ENCODE data around the gene POU3F2.

POU3F2 gene

GRCh38 chr6:98823428-98824161 lies 10.8 kb upstream of the POU3F2 start:
- H3K4me3 ChIP-seq (replicated peaks; ENCODE audit: low read depth, low read length): no peak overlapping the region
- H3K27me3 ChIP-seq (replicated peaks; ENCODE audit: control insufficient read depth, insufficient read depth, low read length): no peaks in the 10 kb centered on the region; the same call in 1 of the 2 replicates
- no peaks in the 10 kb centered on the region for H3K36me3 ChIP-seq (ENCODE audit: control insufficient read depth, insufficient read depth, low read length)
- no peak for TF ChIP-seq CTCF (IDR thresholded peaks at IDR 0.05; ENCODE audit: insufficient read depth, low read length, poor library complexity, severe bottlenecking)
- no peak for DNase-seq (ENCODE audit: extremely low read depth, insufficient read length)

DNA sequence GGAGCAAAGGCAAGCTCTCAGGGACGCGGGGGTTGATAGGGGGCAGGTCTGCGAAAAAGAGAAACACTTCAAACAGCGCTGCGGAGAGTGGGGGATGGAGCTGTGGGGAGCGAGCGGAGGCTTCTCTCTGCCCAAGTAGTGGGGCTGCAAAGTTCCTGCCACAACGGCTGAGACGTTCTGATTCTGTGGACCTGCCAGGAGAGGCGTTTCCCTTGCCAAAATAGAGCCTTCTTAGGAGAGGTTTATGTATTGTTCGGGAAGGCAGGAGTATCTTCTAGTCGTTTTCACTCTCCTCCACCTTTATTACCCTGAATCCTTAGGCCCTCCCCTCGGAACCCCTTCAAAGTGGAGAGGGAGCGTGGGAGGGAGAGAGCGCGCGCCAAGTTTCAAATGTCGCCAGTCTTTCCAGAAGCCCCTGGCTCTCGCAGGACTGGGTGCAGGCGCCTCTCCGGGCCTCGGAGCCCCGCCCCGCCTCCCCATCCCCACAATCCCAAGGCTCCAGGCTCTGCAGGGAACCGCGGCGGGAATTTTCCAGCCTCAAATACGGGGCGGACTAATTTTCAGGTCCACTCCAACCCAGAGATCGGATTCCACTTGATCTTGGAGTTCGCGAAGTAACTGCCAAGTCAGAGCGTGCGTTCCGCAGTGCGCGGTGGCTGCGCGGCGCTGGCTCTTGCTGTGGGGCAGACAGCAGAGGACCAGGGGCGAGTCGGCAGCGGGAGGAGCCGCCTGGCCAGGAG lies 10.0 kb upstream of the POU3F2 start:
- no peak for TF ChIP-seq CTCF (IDR thresholded peaks at IDR 0.05; ENCODE audit: insufficient read depth, low read length, poor library complexity, severe bottlenecking)
- H3K27me3 ChIP-seq (replicated peaks; ENCODE audit: control insufficient read depth, insufficient read depth, low read length): no peaks in the 10 kb centered on the region; the same call in 1 of the 2 replicates
- H3K4me3 ChIP-seq (replicated peaks; ENCODE audit: low read depth, low read length): no peak overlapping the region
- H3K36me3 ChIP-seq (ENCODE audit: control insufficient read depth, insufficient read depth, low read length): no peaks in the 10 kb centered on the region
- no peak for DNase-seq (ENCODE audit: extremely low read depth, insufficient read length)

- no peaks in the 10 kb centered on the region; the same call in 1 of the 2 replicates for H3K27me3 ChIP-seq (replicated peaks; ENCODE audit: control insufficient read depth, insufficient read depth, low read length)
- TF ChIP-seq CTCF (IDR thresholded peaks at IDR 0.05; ENCODE audit: insufficient read depth, low read length, poor library complexity, severe bottlenecking): no peak
- no peaks in the 10 kb centered on the region for H3K36me3 ChIP-seq (ENCODE audit: control insufficient read depth, insufficient read depth, low read length)
- no peak for DNase-seq (ENCODE audit: extremely low read depth, insufficient read length)
- H3K4me3 ChIP-seq (replicated peaks; ENCODE audit: low read depth, low read length): no peak overlapping the region
These were observed 9.3 kb upstream of the POU3F2 start for GRCh38 chr6:98824902-98825599.

DNA sequence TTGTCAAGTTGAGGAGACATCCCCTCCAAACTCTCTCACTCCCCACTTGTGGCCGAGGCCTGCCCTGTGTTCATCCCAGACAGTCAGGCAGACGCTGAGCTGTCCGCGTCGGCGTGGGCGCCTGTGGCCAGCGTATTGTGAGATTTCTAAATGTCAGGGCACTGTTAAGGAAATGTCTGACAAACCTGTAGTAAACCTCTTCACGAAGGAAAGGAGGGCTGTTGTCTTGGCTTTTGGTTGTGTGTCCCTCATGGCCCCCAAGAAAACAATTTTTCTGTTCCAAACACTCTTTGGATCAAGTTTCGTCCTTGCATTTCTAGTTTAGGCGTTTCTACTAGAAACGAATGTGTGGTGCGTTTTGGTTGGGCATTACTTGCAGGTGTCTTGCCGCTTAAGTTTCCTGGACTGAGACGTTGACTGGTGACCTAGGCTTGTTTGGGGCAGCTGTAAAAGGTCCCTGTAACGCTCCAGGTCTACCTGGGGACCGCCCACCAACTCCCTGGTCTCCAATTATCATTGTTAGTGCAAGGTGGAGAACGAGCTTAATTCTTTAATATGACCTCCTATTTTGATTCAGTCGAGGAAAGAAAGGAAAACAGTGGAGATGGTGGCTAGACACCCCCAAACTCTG lies 8.7 kb upstream of the POU3F2 start:
- DNase-seq (ENCODE audit: extremely low read depth, insufficient read length): no peak
- H3K27me3 ChIP-seq (replicated peaks; ENCODE audit: control insufficient read depth, insufficient read depth, low read length): no peaks in the 10 kb centered on the region; the same call in 1 of the 2 replicates
- no peak overlapping the region for H3K4me3 ChIP-seq (replicated peaks; ENCODE audit: low read depth, low read length)
- H3K36me3 ChIP-seq (ENCODE audit: control insufficient read depth, insufficient read depth, low read length): no peaks in the 10 kb centered on the region
- TF ChIP-seq CTCF (IDR thresholded peaks at IDR 0.05; ENCODE audit: insufficient read depth, low read length, poor library complexity, severe bottlenecking): no peak

DNA sequence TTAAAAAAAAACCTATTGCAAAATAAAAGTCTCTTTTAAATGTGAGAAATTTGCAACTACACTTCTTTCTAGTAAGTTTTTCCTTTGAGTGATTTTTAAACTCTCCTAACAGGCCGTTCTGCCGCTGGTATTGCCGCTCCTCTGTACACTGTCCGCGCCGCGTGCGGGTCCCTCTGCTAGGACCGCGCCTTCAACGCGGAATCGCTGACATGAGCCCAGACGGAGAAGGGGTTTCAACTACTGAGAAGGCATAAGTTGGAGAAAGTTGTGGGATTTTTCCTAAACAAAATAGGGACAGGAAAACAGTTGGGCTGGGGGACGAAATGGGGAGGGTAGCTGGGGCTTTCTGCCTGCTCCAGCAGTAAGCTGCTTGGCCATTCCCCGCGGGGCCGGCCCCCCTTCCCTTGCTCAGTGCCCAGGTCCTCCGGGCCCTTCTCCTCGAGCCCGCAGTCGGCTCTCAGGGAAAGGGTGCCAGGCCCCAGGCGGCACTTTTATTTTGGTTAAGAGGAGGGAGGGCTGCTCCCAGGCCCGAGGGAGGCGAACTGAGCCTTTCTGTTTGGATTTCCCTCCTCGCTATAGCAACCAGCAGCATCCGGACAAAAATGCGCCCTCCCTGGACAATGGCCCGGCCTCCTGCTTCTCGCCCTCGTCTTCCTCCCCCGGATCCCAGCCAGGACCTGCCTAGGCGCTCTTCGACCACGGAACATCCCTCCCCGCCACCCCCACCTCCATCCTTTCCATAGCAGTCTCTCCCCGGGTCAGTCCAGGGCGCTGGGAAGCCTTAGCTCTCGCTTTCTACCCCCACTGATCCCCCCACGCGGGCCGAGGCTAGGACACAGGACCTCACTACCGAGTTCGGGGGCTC lies 6.8 kb upstream of the POU3F2 start:
- DNase-seq (ENCODE audit: extremely low read depth, insufficient read length): no peak
- H3K4me3 ChIP-seq (replicated peaks; ENCODE audit: low read depth, low read length): no peak overlapping the region
- H3K27me3 ChIP-seq (replicated peaks; ENCODE audit: control insufficient read depth, insufficient read depth, low read length): peaks cover 2% of the 10 kb centered on the region; the same call in 1 of the 2 replicates
- no peaks in the 10 kb centered on the region for H3K36me3 ChIP-seq (ENCODE audit: control insufficient read depth, insufficient read depth, low read length)
- TF ChIP-seq CTCF (IDR thresholded peaks at IDR 0.05; ENCODE audit: insufficient read depth, low read length, poor library complexity, severe bottlenecking): no peak
